ENCODE data around the gene RELB. TPM values are rescaled to one million over a fixed set of nuclear protein-coding genes. Genes with fewer than 3 reads are reported as not detected.
"Not testable (repeated sequence)": the region's sequence is repeated elsewhere in the genome, so short reads cannot be mapped to it uniquely, and the experiment has no call there.

Gene RELB
- total and polyA plus RNA-seq, 7 experiments from 2014 or later: 13.4 to 87.3 (median 33.0) TPM

- H3K36me3 Mint-ChIP-seq; H3K4me3 ChIP-seq (ENCODE audit: low read length); intact Hi-C loops (cut with micrococcal nuclease); H3K27me3 ChIP-seq (ENCODE audit: control insufficient read depth in 2 of 2, insufficient read depth in 2 of 2, low read length in 2 of 2); ATAC-seq; H3K27ac ChIP-seq (ENCODE audit: low read depth, low read length); H3K27me3 Mint-ChIP-seq; H3K9me3 ChIP-seq (ENCODE audit: control insufficient read depth in 2 of 3, low read length in 3 of 3); H3K9me3 Mint-ChIP-seq; H3K36me3 ChIP-seq (ENCODE audit: control insufficient read depth in 2 of 3, insufficient read depth in 3 of 3, low read length in 3 of 3); DNase-seq: not testable (repeated sequence)
- Mint-ChIP-seq H3K4me1 (peaks cover 6 to 25% (median 12%) of the 10 kb centered on the region in 7 donors), H3K4me3 (peak overlapping the region in 4 of 10 donors; percentile 16 to 95 (median 71)), H3K27ac (peak overlapping the region in 8 of 9 donors; percentile 23 to 99 (median 94))
- ChIA-PET CTCF (interaction anchor here (0.6 to 1.1 kb wide), 2 partner anchors 9 to 20 kb away, joined by 3 read pairs; no protein-coding TSS in a partner anchor), POLR2A (interaction anchor here (1.6 to 3.0 kb wide), 2 partner anchors 40 to 42 kb away, joined by 5 to 18 read pairs; partner anchors contain the start of gene CLASRP)
- peaks cover 8 to 13% of the 10 kb centered on the region in 2 donors for H3K4me1 ChIP-seq (ENCODE audit: control insufficient read depth in 2 of 2, insufficient read depth in 2 of 2, low read length in 2 of 2)
Observed at GRCh38 chr19:44999131-44999925, 1.9 kb upstream of the RELB start.

- Histone ChIP-seq H3K4me1 (ENCODE audit: control insufficient read depth in 2 of 2, insufficient read depth in 2 of 2, low read length in 2 of 2) (peaks cover 8 to 13% of the 10 kb centered on the region in 2 donors), H3K4me3 (ENCODE audit: low read length) (peak overlapping the region; percentile 61), H3K27ac (ENCODE audit: low read depth, low read length) (peak overlapping the region; percentile 100)
- H3K36me3 ChIP-seq (ENCODE audit: control insufficient read depth in 2 of 3, insufficient read depth in 3 of 3, low read length in 3 of 3); H3K9me3 ChIP-seq (ENCODE audit: control insufficient read depth in 2 of 3, low read length in 3 of 3); H3K27me3 ChIP-seq (ENCODE audit: control insufficient read depth in 2 of 2, insufficient read depth in 2 of 2, low read length in 2 of 2); H3K36me3 Mint-ChIP-seq; H3K9me3 Mint-ChIP-seq; ATAC-seq; DNase-seq; CTCF ChIA-PET; H3K27me3 Mint-ChIP-seq: not testable (repeated sequence)
- peaks cover 6 to 25% (median 12%) of the 10 kb centered on the region in 7 donors for H3K4me1 Mint-ChIP-seq
- intact Hi-C loops (cut with micrococcal nuclease): loop anchor here (1.0 to 5.0 kb wide), 9 partner anchors 45 to 497 kb away; partner anchors contain the start of genes BLOC1S3 (in 2 of the 2), CLPTM1 (in 2 of the 2), GEMIN7 (in 2 of the 2) and TRAPPC6A (in 2 of the 2)
- H3K27ac Mint-ChIP-seq: peak overlapping the region; percentile 82 to 99 (median 94)
- POLR2A ChIA-PET: interaction anchor here (0.7 to 3.0 kb wide), 3 partner anchors 38 to 46 kb away, joined by 3 to 18 read pairs (median 5); partner anchors contain the start of gene CLASRP
- peak overlapping the region; percentile 39 to 95 (median 69) for H3K4me3 Mint-ChIP-seq
Observed at GRCh38 chr19:45000665-45001064, 599 bp upstream of the RELB start.

GRCh38 chr19:45003485-45003884, 2.2 kb downstream of the RELB start:
- no peak for ATAC-seq
- CTCF ChIA-PET: interaction anchor here (0.9 kb wide), 1 partner anchor 51 kb away, joined by 3 read pairs; no protein-coding TSS in a partner anchor

GRCh38 chr19:45005787-45006186, 4.5 kb downstream of the RELB start:
- H3K9me3 Mint-ChIP-seq: peaks cover 0 to 4% (median 0%) of the 10 kb centered on the region in 11 donors
- Histone ChIP-seq H3K27ac (ENCODE audit: low read depth, low read length) (no peak overlapping the region), H3K36me3 (ENCODE audit: control insufficient read depth in 2 of 3, insufficient read depth in 3 of 3, low read length in 3 of 3) (peaks cover 0 to 25% (median 0%) of the 10 kb centered on the region in 3 experiments), H3K9me3 (ENCODE audit: control insufficient read depth in 2 of 3, low read length in 3 of 3) (no peaks in the 10 kb centered on the region), H3K27me3 (ENCODE audit: control insufficient read depth in 2 of 2, insufficient read depth in 2 of 2, low read length in 2 of 2) (no peaks in the 10 kb centered on the region), H3K4me1 (ENCODE audit: control insufficient read depth in 2 of 2, insufficient read depth in 2 of 2, low read length in 2 of 2) (peaks cover 8 to 12% of the 10 kb centered on the region in 2 donors), H3K4me3 (ENCODE audit: low read length) (no peak overlapping the region)
- peaks cover 8 to 20% (median 12%) of the 10 kb centered on the region in 7 donors for H3K4me1 Mint-ChIP-seq
- peaks cover 0 to 9% (median 4%) of the 10 kb centered on the region in 5 donors for H3K36me3 Mint-ChIP-seq
- DNase-seq: no peak
- ChIA-PET CTCF (no interaction called here), POLR2A (no interaction called here)
- intact Hi-C loops (cut with micrococcal nuclease): no loop called here
- H3K4me3 Mint-ChIP-seq: no peak overlapping the region
- ATAC-seq: no peak
- peak overlapping the region in 3 of 9 donors; percentile 24 to 52 (median 51) for H3K27ac Mint-ChIP-seq
- no peaks in the 10 kb centered on the region for H3K27me3 Mint-ChIP-seq

More at GRCh38 chr19:45003485-45003884, 2.2 kb downstream of the RELB start:
- Mint-ChIP-seq H3K4me1 (peaks cover 8 to 25% (median 14%) of the 10 kb centered on the region in 7 donors), H3K27me3 (no peaks in the 10 kb centered on the region), H3K27ac (peak overlapping the region in 2 of 9 donors; percentile 36 to 99), H3K9me3 (peaks cover 0 to 4% (median 0%) of the 10 kb centered on the region in 11 donors), H3K4me3 (peak overlapping the region in 1 of 10 donors; percentile 72), H3K36me3 (peaks cover 0 to 5% (median 4%) of the 10 kb centered on the region in 5 donors)
- Histone ChIP-seq H3K27ac (ENCODE audit: low read depth, low read length) (no peak overlapping the region), H3K4me3 (ENCODE audit: low read length) (no peak overlapping the region), H3K27me3 (ENCODE audit: control insufficient read depth in 2 of 2, insufficient read depth in 2 of 2, low read length in 2 of 2) (no peaks in the 10 kb centered on the region), H3K9me3 (ENCODE audit: control insufficient read depth in 2 of 3, low read length in 3 of 3) (no peaks in the 10 kb centered on the region), H3K4me1 (ENCODE audit: control insufficient read depth in 2 of 2, insufficient read depth in 2 of 2, low read length in 2 of 2) (peaks cover 8 to 13% of the 10 kb centered on the region in 2 donors), H3K36me3 (ENCODE audit: control insufficient read depth in 2 of 3, insufficient read depth in 3 of 3, low read length in 3 of 3) (peaks cover 0 to 14% (median 0%) of the 10 kb centered on the region in 3 experiments)
- intact Hi-C loops (cut with micrococcal nuclease): loop anchor here (5.0 kb wide), 3 partner anchors 74 to 494 kb away; partner anchors contain the start of genes GEMIN7 (in 2 of the 2), ZNF296 (in 2 of the 2), MARK4 (in 1 of the 2) and PPM1N (in 1 of the 2)
- DNase-seq: no peak
- POLR2A ChIA-PET: interaction anchor here (0.8 kb wide), 1 partner anchor 22 kb away, joined by 3 read pairs; no protein-coding TSS in a partner anchor

- ChIA-PET CTCF (no interaction called here), POLR2A (no interaction called here)
- Histone ChIP-seq H3K27ac (ENCODE audit: low read depth, low read length) (no peak overlapping the region), H3K36me3 (ENCODE audit: control insufficient read depth in 2 of 3, insufficient read depth in 3 of 3, low read length in 3 of 3) (peaks cover 0 to 33% (median 0%) of the 10 kb centered on the region in 3 experiments), H3K4me1 (ENCODE audit: control insufficient read depth in 2 of 2, insufficient read depth in 2 of 2, low read length in 2 of 2) (no peaks in the 10 kb centered on the region), H3K27me3 (ENCODE audit: control insufficient read depth in 2 of 2, insufficient read depth in 2 of 2, low read length in 2 of 2) (no peaks in the 10 kb centered on the region), H3K4me3 (ENCODE audit: low read length) (no peak overlapping the region), H3K9me3 (ENCODE audit: control insufficient read depth in 2 of 3, low read length in 3 of 3) (no peaks in the 10 kb centered on the region)
- H3K27me3 Mint-ChIP-seq: no peaks in the 10 kb centered on the region
- H3K4me1 Mint-ChIP-seq: peaks cover 0 to 8% (median under 1%) of the 10 kb centered on the region in 7 donors
- DNase-seq (no peak), ATAC-seq (peak; percentile 7)
- intact Hi-C loops (cut with micrococcal nuclease): no loop called here
- H3K36me3 Mint-ChIP-seq: peaks cover 0 to 16% (median 4%) of the 10 kb centered on the region in 5 donors
- peaks cover 0 to 2% (median 0%) of the 10 kb centered on the region in 11 donors for H3K9me3 Mint-ChIP-seq
- H3K4me3 Mint-ChIP-seq: no peak overlapping the region
- H3K27ac Mint-ChIP-seq: peak overlapping the region in 1 of 9 donors; percentile 21
Observed at GRCh38 chr19:45008552-45008951, 7.3 kb downstream of the RELB start.

GRCh38 chr19:45009625-45010255, 8.5 kb downstream of the RELB start:
- no peaks in the 10 kb centered on the region for H3K27me3 Mint-ChIP-seq
- Histone ChIP-seq H3K36me3 (ENCODE audit: control insufficient read depth in 2 of 3, insufficient read depth in 3 of 3, low read length in 3 of 3) (peaks cover 0 to 41% (median 0%) of the 10 kb centered on the region in 3 experiments), H3K27me3 (ENCODE audit: control insufficient read depth in 2 of 2, insufficient read depth in 2 of 2, low read length in 2 of 2) (no peaks in the 10 kb centered on the region), H3K4me1 (ENCODE audit: control insufficient read depth in 2 of 2, insufficient read depth in 2 of 2, low read length in 2 of 2) (no peaks in the 10 kb centered on the region), H3K27ac (ENCODE audit: low read depth, low read length) (no peak overlapping the region), H3K4me3 (ENCODE audit: low read length) (no peak overlapping the region), H3K9me3 (ENCODE audit: control insufficient read depth in 2 of 3, low read length in 3 of 3) (no peaks in the 10 kb centered on the region)
- peaks cover 0 to 8% (median 0%) of the 10 kb centered on the region in 7 donors for H3K4me1 Mint-ChIP-seq
- ATAC-seq (no peak), DNase-seq (no peak)
- POLR2A ChIA-PET: no interaction called here
- CTCF ChIA-PET: no interaction called here
- peaks cover 0 to 16% (median 4%) of the 10 kb centered on the region in 5 donors for H3K36me3 Mint-ChIP-seq
- H3K4me3 Mint-ChIP-seq: no peak overlapping the region
- peaks cover 0 to 2% (median 0%) of the 10 kb centered on the region in 11 donors for H3K9me3 Mint-ChIP-seq
- H3K27ac Mint-ChIP-seq: peak overlapping the region in 5 of 9 donors; percentile 38 to 60 (median 51)
- intact Hi-C loops (cut with micrococcal nuclease): no loop called here
